GM21576 (cell line): Measurements from ENCODE around the gene COBL.

Experiments used
- ATAC-seq: cut with Tn5 transposase; IDR thresholded peaks from one replicate; pipeline ENCODE4 v1.9.1; 2021; ENCODE audit warnings: mild to moderate bottlenecking, moderate library complexity; ENCODE audit not compliant: unreplicated experiment

The COBL gene

DNA sequence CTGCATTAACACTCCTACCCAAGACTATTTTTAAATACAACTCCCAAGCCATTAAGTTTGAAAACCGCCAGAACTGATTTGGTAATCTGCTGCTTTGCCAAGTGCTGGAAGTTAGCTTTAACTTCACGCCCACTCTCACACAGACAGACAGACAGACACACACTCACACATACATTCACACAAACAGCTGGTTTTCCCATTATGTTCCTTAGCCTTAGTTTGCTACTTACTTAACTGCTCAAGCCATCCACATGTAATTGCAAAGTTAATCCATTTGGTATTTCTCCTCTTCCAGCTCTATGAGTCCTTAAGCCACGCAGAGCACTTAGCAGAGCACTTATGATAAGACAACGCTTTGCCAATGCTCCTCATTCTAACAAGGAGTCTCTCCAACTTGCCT lies 8.3 kb downstream of the COBL start:
- ATAC-seq: no peak

GRCh38 chr7:51307651-51308210 lies 8.9 kb downstream of the COBL start:
- no peak for ATAC-seq

DNA sequence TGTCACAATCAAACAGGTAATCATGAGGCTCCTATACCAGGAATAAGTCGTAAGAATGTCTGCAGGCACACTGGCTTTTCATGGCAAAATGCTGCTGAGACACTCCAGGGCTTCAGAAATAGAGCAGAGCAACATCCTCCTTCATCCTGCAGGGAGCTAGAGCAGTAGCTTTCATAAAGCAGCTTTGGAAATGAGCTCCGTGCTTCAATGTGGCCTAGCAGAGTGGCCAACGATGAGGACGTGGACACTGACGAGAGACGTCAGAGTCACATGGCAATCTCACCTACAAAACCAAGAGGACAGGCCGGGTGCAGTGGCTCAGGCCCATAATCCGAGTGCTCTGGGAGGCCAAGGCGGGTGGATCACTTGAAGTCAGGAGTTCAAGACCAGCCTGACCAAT lies 9.8 kb downstream of the COBL start:
- ATAC-seq: no peak

- ATAC-seq: no peak
Measured at GRCh38 chr7:51304729-51305128, 11.9 kb downstream of the COBL start.

- ATAC-seq: no peak
Measured at GRCh38 chr7:51303142-51303525, 13.5 kb downstream of the COBL start.

DNA sequence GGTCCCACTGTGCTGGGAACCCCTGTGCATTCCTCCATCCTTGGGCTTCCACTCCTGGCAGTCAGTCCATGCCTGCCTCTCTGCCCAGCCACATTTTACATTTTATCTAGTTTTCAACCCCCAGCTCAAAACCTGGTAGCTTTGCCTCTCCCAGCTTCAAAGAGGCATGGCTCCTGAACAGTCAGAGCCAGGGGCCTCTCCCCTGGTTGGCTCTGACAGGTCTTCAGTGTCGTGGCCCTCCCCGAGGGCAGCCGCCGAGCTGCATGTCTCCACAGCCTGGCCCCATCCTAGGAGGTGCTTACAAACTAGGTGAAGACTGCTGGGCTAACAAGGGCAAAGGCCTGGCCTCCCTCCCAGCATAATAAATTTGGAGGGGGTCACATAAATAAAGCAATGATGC lies 14.8 kb downstream of the COBL start:
- no peak for ATAC-seq

GRCh38 chr7:51300762-51301674 lies 15.6 kb downstream of the COBL start:
- ATAC-seq: no peak

GRCh38 chr7:51299391-51300133 lies 17.0 kb downstream of the COBL start:
- ATAC-seq: no peak

DNA sequence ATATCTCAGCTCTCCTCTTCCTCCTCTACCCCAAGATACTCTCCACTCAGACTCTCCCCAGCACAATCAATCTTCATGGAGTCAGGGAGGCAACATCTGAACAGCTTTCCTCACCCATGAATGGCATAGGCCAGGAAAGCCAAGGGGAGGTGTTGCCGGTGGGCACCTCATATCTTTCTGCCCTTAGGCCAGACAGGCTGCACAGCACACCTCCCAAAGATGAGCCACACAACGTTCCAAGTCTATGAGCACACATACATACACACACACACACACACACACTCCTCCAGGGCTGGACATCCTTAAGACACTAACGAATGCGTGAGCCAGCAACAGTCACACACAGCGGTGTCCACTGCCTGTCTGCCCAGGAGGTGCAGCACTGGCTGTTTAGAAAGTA lies 17.7 kb downstream of the COBL start:
- ATAC-seq: no peak

- no peak for ATAC-seq
Measured at GRCh38 chr7:51297986-51298385, 18.6 kb downstream of the COBL start.

GRCh38 chr7:51295440-51296245 lies 21.0 kb downstream of the COBL start:
- ATAC-seq: no peak

GRCh38 chr7:51292596-51292995 lies 24.0 kb downstream of the COBL start:
- no peak for ATAC-seq

DNA sequence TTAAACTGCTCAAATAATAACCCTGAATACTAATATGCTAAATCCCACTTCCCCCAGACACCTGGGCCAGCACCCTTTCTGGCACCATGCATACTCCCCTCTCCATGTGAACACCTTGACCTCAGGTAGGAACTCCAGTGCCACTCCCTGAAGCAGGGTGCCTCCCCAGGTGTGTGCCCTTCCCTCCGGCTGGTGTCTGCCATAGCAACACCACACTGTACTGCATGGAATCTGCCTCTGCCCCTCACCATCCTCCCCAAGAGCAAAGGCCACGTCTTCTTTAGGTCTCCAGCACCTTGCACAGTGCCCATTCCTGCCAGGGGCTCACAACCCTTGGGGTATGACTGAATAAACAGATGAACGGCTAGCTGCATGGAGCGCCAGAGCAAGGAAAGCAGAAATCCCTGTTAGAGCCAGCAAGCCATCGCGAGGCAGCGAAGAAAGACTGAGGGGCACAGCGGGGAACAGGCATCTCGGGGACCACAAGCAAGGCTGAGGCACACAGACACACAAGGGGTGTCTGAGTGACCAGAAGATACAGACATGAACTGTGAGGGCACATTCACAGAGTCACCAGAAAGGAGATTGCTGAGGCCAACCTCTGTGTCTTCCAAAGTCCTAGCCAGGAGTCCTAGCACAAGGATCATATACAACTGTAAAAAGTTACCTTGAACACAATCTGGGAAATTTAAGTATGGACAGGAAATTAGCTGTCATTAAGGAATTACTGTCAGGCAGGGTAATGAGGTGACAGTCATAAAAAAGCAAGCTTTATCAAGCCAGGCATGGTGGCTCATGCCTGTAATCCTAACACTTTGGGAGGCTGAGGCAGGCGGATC lies 25.7 kb downstream of the COBL start:
- ATAC-seq: no peak

DNA sequence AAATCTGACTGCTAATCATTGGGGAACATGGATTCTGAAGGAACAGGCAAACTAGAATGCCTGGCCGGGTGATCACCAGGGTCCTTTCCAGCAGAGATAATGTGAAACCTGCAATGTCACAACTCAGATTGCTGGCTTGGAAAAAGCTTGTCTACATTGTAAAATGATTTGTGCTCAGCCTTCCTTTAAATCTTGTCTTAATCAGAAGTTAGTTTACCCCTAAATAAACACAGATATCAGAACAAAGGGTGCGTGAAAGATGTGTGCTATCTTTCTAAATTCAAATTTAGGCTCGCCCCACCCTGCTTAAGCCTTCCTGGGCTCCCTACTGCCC lies 26.3 kb downstream of the COBL start:
- ATAC-seq: no peak

GRCh38 chr7:51289623-51290303 lies 26.8 kb downstream of the COBL start:
- ATAC-seq: no peak

- ATAC-seq: no peak
Measured at GRCh38 chr7:51288896-51289622, 27.6 kb downstream of the COBL start.

DNA sequence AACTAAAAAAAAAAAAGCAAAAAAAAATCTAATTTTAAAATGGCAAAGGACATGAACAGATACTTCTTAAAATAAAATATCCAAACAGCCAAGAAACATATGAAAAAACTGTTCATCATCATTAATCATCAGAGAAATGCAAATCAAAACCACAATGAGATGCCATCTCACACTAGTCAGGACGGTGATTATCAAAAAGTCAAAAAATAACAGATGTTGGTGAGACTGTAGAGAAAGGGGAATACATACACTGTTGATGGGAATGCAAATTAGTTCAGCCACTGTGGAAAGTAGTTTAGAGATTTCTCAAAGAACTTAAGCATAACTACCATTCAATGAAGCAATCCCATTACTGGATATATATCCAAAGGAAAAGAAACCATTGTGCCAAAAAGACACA lies 30.2 kb downstream of the COBL start:
- no peak for ATAC-seq

DNA sequence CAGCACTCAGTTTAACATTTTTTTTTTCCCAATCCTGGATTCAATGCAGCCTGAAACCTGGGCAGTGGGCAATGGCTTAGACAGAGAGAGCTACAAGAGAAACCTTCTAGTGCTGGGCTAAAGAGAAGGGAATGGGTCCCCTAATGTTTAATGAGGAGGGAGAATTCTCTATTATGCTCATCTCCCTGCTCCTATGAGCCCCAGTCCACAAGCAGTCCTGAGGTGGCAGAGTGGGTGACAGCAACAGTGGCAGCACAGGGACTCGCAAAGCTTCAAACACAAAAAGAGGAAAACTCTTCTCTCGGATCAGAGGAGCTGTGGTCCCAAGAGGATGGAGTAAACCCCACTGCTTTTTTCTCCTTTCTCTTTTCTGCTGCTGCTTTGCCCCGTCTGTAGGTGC lies 36.5 kb downstream of the COBL start:
- ATAC-seq: no peak

GRCh38 chr7:51279391-51280023 lies 37.1 kb downstream of the COBL start:
- ATAC-seq: no peak
